Measurements from ENCODE around the gene MPZL1.

- TF ChIP-seq CTCF (IDR thresholded peaks at IDR 0.05) (no peak), POLR2AphosphoS5 (IDR thresholded peaks at IDR 0.05; ENCODE audit: insufficient read depth in 1 of 2, low read depth in 1 of 2) (no peak), POLR2A (IDR thresholded peaks at IDR 0.05) (no peak)
Observed at GRCh38 chr1:167744901-167745300, 23.1 kb downstream of the MPZL1 start.

Measured in vagina (tissue), 2 donors.